Heart right ventricle (tissue), 16 donors: ENCODE results near the gene GRM8. TPM values are rescaled to one million over a fixed set of nuclear protein-coding genes. Genes with fewer than 3 reads are reported as not detected.
A peak's percentile ranks its signal among the peaks of the same experiment; 100 is the strongest.

Experiments
- ATAC-seq, 8 donors: fragments of 200-7000 bp; cut with Tn5 transposase; one replicate each; pipeline ENCODE4 v1.9.1; 2020; ENCODE audit warnings: mild to moderate bottlenecking in 8 of 8, moderate library complexity in 8 of 8, moderate number of reproducible peaks in 1 of 8
- DNase-seq, 2 donors: peaks; one replicate each; pipeline ENCODE4 v3.0.0-alpha.2; 2020
- H3K27ac ChIP-seq, 10 donors: fragments of 200-600 bp; sonication (generic) in 2 of 10; one replicate each; pipeline versions ENCODE4 v1.5.0 to v1.8.0; 2020 to 2022; ENCODE audit warnings: mild to moderate bottlenecking in 3 of 10
- H3K27me3 ChIP-seq, 7 donors: fragments of 200-600 bp; one replicate each; pipeline ENCODE4 v1.8.0; 2021 to 2022; ENCODE audit warnings: mild to moderate bottlenecking in 2 of 7
- H3K36me3 ChIP-seq, 9 donors: fragments of 200-600 bp; sonication (generic) in 1 of 9; one replicate each; pipeline versions ENCODE4 v1.5.0 to v1.8.0; 2020 to 2022; ENCODE audit warnings: mild to moderate bottlenecking in 2 of 9
- H3K4me1 ChIP-seq, 9 donors: fragments of 200-600 bp; sonication (generic) in 1 of 9; one replicate each; pipeline versions ENCODE4 v1.5.0 to v1.8.0; 2020 to 2022; ENCODE audit warnings: mild to moderate bottlenecking in 4 of 9
- H3K4me3 ChIP-seq, 10 donors: fragments of 200-600 bp; sonication (generic) in 2 of 10; one replicate each; pipeline versions ENCODE4 v1.5.0 to v1.8.0; 2020 to 2022; ENCODE audit warnings: mild to moderate bottlenecking in 7 of 10, moderate library complexity in 2 of 10
- H3K9me3 ChIP-seq, 11 donors: fragments of 200-600 bp in 10 of 11; sonication (generic) in 2 of 11; one replicate each; pipeline versions ENCODE4 v1.5.0 to v1.8.0; 2013 to 2022; ENCODE audit warnings: mild to moderate bottlenecking in 2 of 11, control low read depth in 1 of 11, moderate library complexity in 1 of 11
- WGBS, 2 donors: extraction: QIAGEN DNeasy Blood & Tissue Kit; methylation state at CpG; one replicate each; pipeline ENCODE4 v1.1.7; 2013; ENCODE audit warnings: inconsistent platforms in 1 of 2; 5-methylcytosine and 5-hydroxymethylcytosine counted together
- intact Hi-C, 10 donors: fragments of 100-400 bp; cut with DNase I; formaldehyde crosslinking; loops; one replicate each; pipeline versions ENCODE4 v1.11.1 to v1.14.2; 2022
- polyA plus RNA-seq, 2 donors: library from polyadenylated mRNA; stranded (reverse); fragments of 200-250 nt; gene quantifications; one replicate each; pipeline ENCODE4 v1.2.3, GENCODE V29; 2013
- total RNA-seq, 10 donors: library from RNA; stranded (reverse); fragmentation: NEBNext Ultra II Directional in 3 of 10; extraction: Animal tissue kit (Norgen Biotek cat#: 25700) in 3 of 10; gene quantifications; one replicate each; pipeline versions ENCODE4 v1.2.1 to v1.2.4, GENCODE V29; 2021 to 2023
- TF ChIP-seq, protein P1 (sequence below), 9 donors: fragments of 200-600 bp; sonication (generic) in 2 of 9; IDR thresholded peaks; one replicate each; pipeline versions ENCODE4 v1.5.0 to v1.8.0; 2021 to 2022; ENCODE audit warnings: antibody characterized with exemption in 9 of 9, mild to moderate bottlenecking in 5 of 9, moderate library complexity in 1 of 9
- donor health status: Arrhythmogenic right ventricular cardiomyopathy.
- donor health status: ischemic (EF 13 %, LVEDD 7.1; RV severe dilation, severe dysfunction).
- donor health status: healthy with polysubstance abuse.
- donor health status: DM: no; HTN: yes; CAD: no.
- donor health status: DM: no; HTN: no; CAD: no.
- donor health status: ischemic (EF 25% LVEDD 6.9; RV normal size, moderate dysfunction).
- donor health status: ischemic (EF 25% LVEDD 5.7; RV mildly dilated, moderate dysfunction).
- donor health status: healthy.
- donor health status: DM: yes; HTN: yes; CAD: no.
- donor health status: Ischemic cardiomyopathy.
- donor health status: ischemic (EF 35%, LVEDD 5.7; RV mildly dilated, moderate dysfunction).
- donor health status: nonischemic (EF 11% LVEDD 7.7; RV severe dilation, severe dysfunction).
- donor health status: DM: yes; HTN: yes; CAD: no.
- donor health status: PGD.
- donor health status: ischemic (EF 29% LVEDD 5.4; RV normal size, mild dysfunction).
- donor health status: nonischemic (EF 23%, LVEDD 6.1; RV moderate dilation, normal function).

GRM8 gene
- total and polyA plus RNA-seq, 12 donors, result 0.13 to 0.68 (median 0.34) TPM; not detected in 5

DNA sequence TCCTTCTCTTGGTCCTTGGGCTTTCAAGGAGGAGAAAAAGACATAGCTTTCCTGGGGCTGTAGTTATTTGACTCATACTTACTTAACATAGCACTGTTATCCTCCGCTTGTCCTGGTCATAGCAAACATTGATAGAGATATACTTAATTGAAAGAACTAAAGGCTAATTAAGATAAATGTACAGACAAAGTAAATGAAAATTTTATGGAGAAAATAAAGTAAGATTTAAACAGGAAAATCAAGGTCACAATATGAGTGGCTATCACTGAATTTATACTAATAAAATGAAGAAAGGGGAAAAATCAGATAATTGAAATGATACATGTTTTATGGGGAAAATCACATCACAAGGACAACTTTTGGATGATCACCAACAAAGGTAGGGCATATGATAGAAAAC is 849.7 kb downstream of the GRM8 start:
- WGBS, 2 donors, result 75 to 78% methylated on average over 1 of the region's 1 CpG
- DNase-seq (no peak), ATAC-seq (no peak)
- H3K9me3 ChIP-seq, result no peaks in the 10 kb centered on the region
- no peaks in the 10 kb centered on the region for H3K36me3 ChIP-seq
- H3K4me3 ChIP-seq, result no peak overlapping the region
- H3K27ac ChIP-seq, result no peak overlapping the region
- no peaks in the 10 kb centered on the region for H3K27me3 ChIP-seq
- TF ChIP-seq, protein P1, sequence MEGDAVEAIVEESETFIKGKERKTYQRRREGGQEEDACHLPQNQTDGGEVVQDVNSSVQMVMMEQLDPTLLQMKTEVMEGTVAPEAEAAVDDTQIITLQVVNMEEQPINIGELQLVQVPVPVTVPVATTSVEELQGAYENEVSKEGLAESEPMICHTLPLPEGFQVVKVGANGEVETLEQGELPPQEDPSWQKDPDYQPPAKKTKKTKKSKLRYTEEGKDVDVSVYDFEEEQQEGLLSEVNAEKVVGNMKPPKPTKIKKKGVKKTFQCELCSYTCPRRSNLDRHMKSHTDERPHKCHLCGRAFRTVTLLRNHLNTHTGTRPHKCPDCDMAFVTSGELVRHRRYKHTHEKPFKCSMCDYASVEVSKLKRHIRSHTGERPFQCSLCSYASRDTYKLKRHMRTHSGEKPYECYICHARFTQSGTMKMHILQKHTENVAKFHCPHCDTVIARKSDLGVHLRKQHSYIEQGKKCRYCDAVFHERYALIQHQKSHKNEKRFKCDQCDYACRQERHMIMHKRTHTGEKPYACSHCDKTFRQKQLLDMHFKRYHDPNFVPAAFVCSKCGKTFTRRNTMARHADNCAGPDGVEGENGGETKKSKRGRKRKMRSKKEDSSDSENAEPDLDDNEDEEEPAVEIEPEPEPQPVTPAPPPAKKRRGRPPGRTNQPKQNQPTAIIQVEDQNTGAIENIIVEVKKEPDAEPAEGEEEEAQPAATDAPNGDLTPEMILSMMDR (IDR thresholded peaks at IDR 0.05), result no peak
- intact Hi-C loops, result no loop called here
- peaks cover 0 to 16% (median 3%) of the 10 kb centered on the region in 9 donors for H3K4me1 ChIP-seq

DNA sequence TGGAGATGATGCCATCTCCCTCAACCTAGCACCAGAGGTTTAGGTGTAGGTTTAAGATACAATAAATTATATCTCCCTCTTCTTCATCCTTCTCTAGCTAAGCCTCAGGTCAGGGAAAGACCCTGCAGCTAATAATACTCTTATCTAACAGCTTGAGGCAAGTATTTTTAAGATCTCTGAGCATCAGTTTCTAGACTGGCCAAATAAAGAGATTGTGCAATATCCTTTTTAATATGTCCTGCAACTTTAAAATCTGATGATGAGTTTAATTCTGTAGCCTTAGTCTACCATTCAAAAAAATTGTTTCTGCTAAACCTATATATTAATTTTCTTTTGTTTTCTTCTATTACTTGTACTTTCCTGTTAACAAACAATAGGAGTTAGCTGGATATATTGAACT is 850.8 kb downstream of the GRM8 start:
- intact Hi-C loops, result no loop called here
- DNase-seq (no peak), ATAC-seq (no peak)
- Histone ChIP-seq H3K4me1 (peaks cover 0 to 17% (median 3%) of the 10 kb centered on the region in 9 donors), H3K9me3 (no peaks in the 10 kb centered on the region), H3K27ac (no peak overlapping the region), H3K36me3 (no peaks in the 10 kb centered on the region), H3K4me3 (no peak overlapping the region), H3K27me3 (no peaks in the 10 kb centered on the region)
- TF ChIP-seq, protein P1 (IDR thresholded peaks at IDR 0.05), result no peak

DNA sequence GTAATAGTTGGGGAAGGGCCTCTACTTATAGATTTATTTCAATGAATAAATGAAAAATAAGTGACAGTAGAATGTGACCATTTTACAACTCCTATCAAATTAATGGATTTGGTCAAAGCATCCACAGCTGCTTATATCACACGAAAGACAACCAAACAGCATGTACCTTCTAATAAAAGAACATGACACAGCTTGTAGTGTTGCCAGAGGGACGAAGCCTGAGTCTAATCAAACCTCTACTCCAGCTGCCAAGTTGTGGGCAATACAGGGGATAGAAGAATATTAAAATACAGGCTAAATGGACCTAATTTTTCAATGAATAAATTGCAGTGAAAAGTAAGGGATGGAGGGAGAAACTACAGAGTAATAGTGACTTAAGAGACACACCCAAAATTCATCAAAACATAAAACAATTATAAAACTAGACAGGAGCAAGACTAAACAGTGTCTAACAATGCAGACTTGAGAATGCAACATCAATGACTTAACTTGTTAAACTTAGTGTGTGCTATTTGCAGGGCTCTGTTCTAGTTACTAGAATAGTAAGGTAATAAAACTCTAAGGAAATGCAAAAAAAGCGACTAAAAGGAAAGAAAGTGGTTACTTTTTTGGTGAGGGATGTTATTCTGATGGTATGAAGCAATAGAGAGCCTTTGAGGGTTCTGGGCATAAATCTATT is 853.8 kb downstream of the GRM8 start:
- H3K27ac ChIP-seq, result peak overlapping the region in 6 of 10 donors; percentile 25 to 64 (median 42)
- ATAC-seq (peak; percentile 55 to 98 (median 91)), DNase-seq (peak in 1 of 2 donors; percentile 38)
- no peaks in the 10 kb centered on the region for H3K27me3 ChIP-seq
- intact Hi-C loops, result loop anchor here in 1 of 10 donors (10.0 kb wide), 1 partner anchor 64 kb away; no protein-coding TSS in a partner anchor
- no peak overlapping the region for H3K4me3 ChIP-seq
- H3K36me3 ChIP-seq, result no peaks in the 10 kb centered on the region
- TF ChIP-seq, protein P1 (IDR thresholded peaks at IDR 0.05), result no peak
- peaks cover 0 to 17% (median 3%) of the 10 kb centered on the region in 9 donors for H3K4me1 ChIP-seq
- no peaks in the 10 kb centered on the region for H3K9me3 ChIP-seq
- WGBS, 2 donors, result 43 to 48% methylated on average over 3 of the region's 3 CpGs

DNA sequence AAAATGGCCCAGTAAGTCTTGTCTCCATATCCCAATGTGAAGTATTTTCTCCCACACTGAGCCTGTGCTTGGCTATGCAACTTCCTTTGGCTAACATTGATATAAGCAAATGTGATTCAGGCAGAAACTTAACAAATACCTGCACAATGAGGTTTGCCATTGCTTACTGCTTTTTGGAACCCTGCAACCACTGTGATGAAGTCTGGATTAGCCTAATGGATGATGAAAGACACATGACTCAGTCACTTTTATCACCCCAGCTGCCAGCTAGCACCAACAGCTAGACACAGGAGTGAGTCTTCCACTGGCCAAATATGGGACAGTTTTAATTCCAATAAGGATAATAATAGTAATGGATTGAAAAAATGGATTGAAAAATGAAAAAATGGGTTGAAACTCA is 854.5 kb downstream of the GRM8 start:
- Histone ChIP-seq H3K27ac (peak overlapping the region in 5 of 10 donors; percentile 33 to 64 (median 52)), H3K4me3 (no peak overlapping the region), H3K36me3 (no peaks in the 10 kb centered on the region), H3K4me1 (peaks cover 0 to 17% (median 3%) of the 10 kb centered on the region in 9 donors), H3K9me3 (no peaks in the 10 kb centered on the region), H3K27me3 (no peaks in the 10 kb centered on the region)
- DNase-seq (no peak), ATAC-seq (peak in 2 of 8 donors; percentile 54 to 60)
- intact Hi-C loops, result loop anchor here in 1 of 10 donors (10.0 kb wide), 1 partner anchor 63 kb away; no protein-coding TSS in a partner anchor
- TF ChIP-seq, protein P1 (IDR thresholded peaks at IDR 0.05), result no peak
